Activated naive CD4-positive, alpha-beta T cell (primary cell): ENCODE measurements around the gene EIF3CL.
"Not testable (repeated sequence)": the region's sequence is repeated elsewhere in the genome, so short reads cannot be mapped to it uniquely, and the experiment has no call there.

Experiments used
- DNase-seq, 4 experiments: peaks; one replicate each; lab custom pipeline; 2025; lab: John Stamatoyannopoulos, UW

The EIF3CL gene

GRCh38 chr16:28362600-28362999 lies 41.0 kb downstream of the EIF3CL start:
- not testable (repeated sequence) for DNase-seq

DNA sequence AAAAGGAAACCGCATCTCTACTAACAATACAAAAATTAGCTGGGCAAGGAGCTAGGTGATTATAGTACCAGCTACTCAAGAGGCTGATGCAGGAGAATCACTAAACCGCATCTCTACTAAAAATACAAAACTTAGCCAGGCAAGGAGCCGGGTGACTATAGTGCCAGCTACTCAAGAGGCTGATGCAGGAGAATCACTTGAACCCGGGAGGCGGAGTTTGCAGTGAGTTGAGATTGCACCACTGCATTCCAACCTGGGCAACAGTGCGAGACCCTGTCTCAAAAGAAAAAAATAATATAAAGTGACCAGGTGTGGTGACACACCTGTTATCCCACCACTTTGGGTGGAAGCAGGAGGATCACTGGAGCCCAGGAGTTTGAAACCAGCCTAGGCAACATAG lies 65.4 kb downstream of the EIF3CL start:
- not testable (repeated sequence) for DNase-seq

GRCh38 chr16:28336940-28337710 lies 66.5 kb downstream of the EIF3CL start:
- not testable (repeated sequence) for DNase-seq

DNA sequence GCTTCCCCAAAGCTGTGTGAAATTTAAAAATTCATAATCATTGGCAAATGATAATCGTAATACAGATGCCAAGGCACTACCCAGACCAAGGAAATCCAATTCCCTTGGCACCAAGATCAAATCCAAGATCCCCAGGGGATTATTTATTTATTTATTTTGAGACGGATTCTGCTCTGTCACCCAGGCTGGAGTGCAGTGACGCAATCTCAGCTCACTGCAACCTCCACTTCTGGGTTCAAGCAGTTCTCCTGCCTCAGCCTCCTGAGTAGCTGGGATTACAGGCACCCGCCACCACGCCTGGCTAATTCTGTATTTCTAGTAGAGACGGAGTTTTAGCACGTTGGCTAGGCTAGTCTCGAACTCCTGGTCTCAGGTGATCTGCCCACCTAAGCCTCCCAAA lies 68.0 kb downstream of the EIF3CL start:
- DNase-seq: not testable (repeated sequence)

- DNase-seq: not testable (repeated sequence)
Measured at GRCh38 chr16:28332632-28333031, 71.0 kb downstream of the EIF3CL start.

DNA sequence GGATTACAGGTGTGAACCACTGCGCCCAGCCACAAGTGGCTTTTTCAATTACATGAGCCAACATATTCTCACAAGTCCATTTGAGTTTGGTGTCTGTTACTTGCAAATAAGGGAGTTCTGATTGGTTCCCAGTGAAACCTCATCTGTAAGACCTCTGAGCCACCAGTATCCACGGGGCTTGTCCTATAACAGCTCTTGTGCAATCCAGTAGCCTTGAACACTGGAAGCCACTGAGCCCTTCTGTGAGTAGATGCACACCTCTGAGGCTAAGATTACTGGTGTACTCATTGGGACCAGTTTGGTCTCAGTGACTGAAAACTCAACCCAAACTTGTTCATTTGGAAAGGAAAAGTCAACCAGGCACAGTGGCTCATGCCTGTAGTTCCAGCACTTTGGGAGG lies 72.7 kb downstream of the EIF3CL start:
- DNase-seq: not testable (repeated sequence)

- DNase-seq: not testable (repeated sequence)
Measured at GRCh38 chr16:28330232-28330631, 73.4 kb downstream of the EIF3CL start.
